ENCODE measurements around the gene CHST13.

CHST13 gene

GRCh38 chr3:126488185-126488584, 35.8 kb upstream of the CHST13 start:
- DNase-seq, result no peak

- no peak for DNase-seq
Observed at GRCh38 chr3:126488886-126489569, 34.9 kb upstream of the CHST13 start.

- DNase-seq, result no peak
Observed at GRCh38 chr3:126490619-126491018, 33.3 kb upstream of the CHST13 start.

GRCh38 chr3:126491221-126492013, 32.5 kb upstream of the CHST13 start:
- no peak for DNase-seq

GRCh38 chr3:126493051-126493450, 30.9 kb upstream of the CHST13 start:
- DNase-seq, result no peak

- no peak for DNase-seq
Observed at GRCh38 chr3:126493739-126494138, 30.2 kb upstream of the CHST13 start.

GRCh38 chr3:126494204-126494969, 29.6 kb upstream of the CHST13 start:
- no peak for DNase-seq

GRCh38 chr3:126494970-126495230, 29.1 kb upstream of the CHST13 start:
- DNase-seq, result no peak

- no peak for DNase-seq
Observed at GRCh38 chr3:126495786-126496185, 28.2 kb upstream of the CHST13 start.

GRCh38 chr3:126496894-126497850, 26.8 kb upstream of the CHST13 start:
- no peak for DNase-seq

GRCh38 chr3:126497956-126498355, 26.0 kb upstream of the CHST13 start:
- DNase-seq, result no peak

GRCh38 chr3:126498461-126498860, 25.5 kb upstream of the CHST13 start:
- DNase-seq, result no peak

GRCh38 chr3:126498929-126499328, 25.0 kb upstream of the CHST13 start:
- DNase-seq, result no peak

GRCh38 chr3:126499401-126499800, 24.6 kb upstream of the CHST13 start:
- DNase-seq, result no peak

GRCh38 chr3:126500016-126500415, 23.9 kb upstream of the CHST13 start:
- DNase-seq, result no peak

- DNase-seq, result no peak
Observed at GRCh38 chr3:126501054-126501453, 22.9 kb upstream of the CHST13 start.

- DNase-seq, result no peak
Observed at GRCh38 chr3:126501736-126502135, 22.2 kb upstream of the CHST13 start.

GRCh38 chr3:126502656-126503055, 21.3 kb upstream of the CHST13 start:
- DNase-seq, result no peak

GRCh38 chr3:126503701-126504100, 20.3 kb upstream of the CHST13 start:
- DNase-seq, result no peak

GRCh38 chr3:126507886-126508285, 16.1 kb upstream of the CHST13 start:
- DNase-seq, result no peak

GRCh38 chr3:126508564-126508964, 15.4 kb upstream of the CHST13 start:
- no peak for DNase-seq

- DNase-seq, result no peak
Observed at GRCh38 chr3:126509597-126510307, 14.2 kb upstream of the CHST13 start.
